HepG2 (cell line): ENCODE measurements around the gene CTSA. TPM values are rescaled to one million over a fixed set of nuclear protein-coding genes. Genes with fewer than 3 reads are reported as not detected.

Source experiments
- ASH2L ChIP-seq: fragments of 300-600, 200-600 bp; sonication (generic); IDR thresholded peaks from 2 replicates; pipeline ENCODE4 v1.7.0; 2017; ENCODE audit warnings: low read depth, mild to moderate bottlenecking, moderate library complexity, mixed read lengths, low read length; ENCODE audit not compliant: insufficient read length
- DNMT3B ChIP-seq: conservative IDR thresholded peaks from 2 replicates; pipeline ENCODE4 v1.6.1; 2016; ENCODE audit warnings: missing biosample characterization, control low read depth
- GPN1 ChIP-seq: sonication (generic); formaldehyde crosslinking; IDR thresholded peaks from 2 replicates; pipeline ENCODE4 v1.5.1; 2020; ENCODE audit warnings: missing genetic modification reagents, borderline replicate concordance
- JDP2 ChIP-seq: sonication (generic); formaldehyde crosslinking; IDR thresholded peaks from 2 replicates; pipeline ENCODE4 v1.8.1; 2022; ENCODE audit warnings: missing genetic modification reagents, borderline replicate concordance
- MAFG ChIP-seq: sonication (generic); formaldehyde crosslinking; IDR thresholded peaks from 2 replicates; pipeline ENCODE4 v1.5.1; 2020; ENCODE audit warnings: mild to moderate bottlenecking, missing genetic modification reagents
- RFX3 ChIP-seq: IDR thresholded peaks from 2 replicates; pipeline ENCODE4 v1.6.1; 2016; ENCODE audit warnings: missing biosample characterization, missing genetic modification reagents
- RXRA ChIP-seq: sonication (generic); formaldehyde crosslinking; IDR thresholded peaks from 2 replicates; pipeline ENCODE4 v1.5.1; 2020; ENCODE audit warnings: missing genetic modification reagents
- ZNF317 ChIP-seq: sonication (generic); formaldehyde crosslinking; IDR thresholded peaks from 2 replicates; pipeline ENCODE4 v1.5.0; 2020; ENCODE audit warnings: mild to moderate bottlenecking, missing genetic modification reagents
- ZNF326 ChIP-seq: sonication (generic); formaldehyde crosslinking; IDR thresholded peaks from 2 replicates; pipeline ENCODE4 v1.4.0; 2020; ENCODE audit warnings: missing genetic modification reagents, borderline replicate concordance
- ZNF33A ChIP-seq: sonication (generic); formaldehyde crosslinking; IDR thresholded peaks from 2 replicates; pipeline ENCODE4 v1.5.1; 2020; ENCODE audit warnings: missing genetic modification reagents, mild to moderate bottlenecking, moderate library complexity, borderline replicate concordance
- ZNF644 ChIP-seq: IDR thresholded peaks from 2 replicates; pipeline ENCODE4 v1.6.1; 2016; ENCODE audit warnings: low read depth
- ZNF660 ChIP-seq: sonication (generic); formaldehyde crosslinking; IDR thresholded peaks from 2 replicates; pipeline ENCODE4 v1.5.1; 2020; ENCODE audit warnings: mild to moderate bottlenecking, low read depth, missing genetic modification reagents, borderline replicate concordance
- ZNF678 ChIP-seq: sonication (generic); formaldehyde crosslinking; IDR thresholded peaks from 2 replicates; pipeline ENCODE4 v1.4.0; 2020; ENCODE audit warnings: mild to moderate bottlenecking, missing genetic modification reagents
- ZNF749 ChIP-seq: sonication (generic); formaldehyde crosslinking; IDR thresholded peaks from 2 replicates; pipeline ENCODE4 v1.8.0; 2022; ENCODE audit warnings: mild to moderate bottlenecking, missing genetic modification reagents, moderate library complexity, borderline replicate concordance
- polyA plus RNA-seq, 8 experiments: library from polyadenylated mRNA; depleted of rRNA in 3 of 8; stranded (reverse) in 7 of 8; unstranded in 1 of 8; fragments of >200 nt; fragmentation: Illumina TruSeq in 4 of 8; extraction: Trizol in 4 of 8; gene quantifications; 2 replicates each; pipeline versions ENCODE4 v1.2.1 to v1.2.3, GENCODE V29; 2011 to 2016; ENCODE audit warnings: low read depth in 4 of 8, missing spikeins in 1 of 8, mixed read lengths in 1 of 8; ENCODE audit not compliant: insufficient read depth in 1 of 8
- total RNA-seq, 5 experiments: library from RNA; depleted of rRNA; stranded (reverse); fragments of >200 nt; fragmentation: Illumina TruSeq; extraction: Trizol; gene quantifications; 2 replicates each; pipeline ENCODE4 v1.2.3, GENCODE V29; 2016; ENCODE audit warnings: low read depth in 1 of 5
- TF ChIP-seq, protein P1 (sequence below): sonication (generic); formaldehyde crosslinking; IDR thresholded peaks from 2 replicates; pipeline ENCODE4 v1.5.0; 2020; ENCODE audit warnings: missing genetic modification reagents
- TF ChIP-seq, protein P2 (sequence below): sonication (generic); formaldehyde crosslinking; IDR thresholded peaks from 2 replicates; pipeline ENCODE4 v1.5.0; 2020; ENCODE audit warnings: mild to moderate bottlenecking, missing genetic modification reagents
- TF ChIP-seq, protein P3 (sequence below): sonication (generic); formaldehyde crosslinking; IDR thresholded peaks from 2 replicates; pipeline ENCODE4 v1.4.0; 2020; ENCODE audit warnings: mild to moderate bottlenecking, missing genetic modification reagents
- TF ChIP-seq, protein P4 (sequence below): sonication (generic); formaldehyde crosslinking; IDR thresholded peaks from 2 replicates; pipeline ENCODE4 v1.4.0; 2020; ENCODE audit warnings: missing genetic modification reagents
- TF ChIP-seq, protein P5 (sequence below): IDR thresholded peaks from 2 replicates; pipeline ENCODE4 v1.6.1; 2016; ENCODE audit warnings: missing biosample characterization, missing genetic modification reagents, low read depth
- TF ChIP-seq, protein P6 (sequence below): IDR thresholded peaks from 2 replicates; pipeline ENCODE4 v1.6.1; 2016

The CTSA gene
- total and polyA plus RNA-seq, 2 of the 13 experiments (the other 11 are each of a cell fraction or from before 2014, with no cell fraction given), result 202 to 231 TPM

DNA sequence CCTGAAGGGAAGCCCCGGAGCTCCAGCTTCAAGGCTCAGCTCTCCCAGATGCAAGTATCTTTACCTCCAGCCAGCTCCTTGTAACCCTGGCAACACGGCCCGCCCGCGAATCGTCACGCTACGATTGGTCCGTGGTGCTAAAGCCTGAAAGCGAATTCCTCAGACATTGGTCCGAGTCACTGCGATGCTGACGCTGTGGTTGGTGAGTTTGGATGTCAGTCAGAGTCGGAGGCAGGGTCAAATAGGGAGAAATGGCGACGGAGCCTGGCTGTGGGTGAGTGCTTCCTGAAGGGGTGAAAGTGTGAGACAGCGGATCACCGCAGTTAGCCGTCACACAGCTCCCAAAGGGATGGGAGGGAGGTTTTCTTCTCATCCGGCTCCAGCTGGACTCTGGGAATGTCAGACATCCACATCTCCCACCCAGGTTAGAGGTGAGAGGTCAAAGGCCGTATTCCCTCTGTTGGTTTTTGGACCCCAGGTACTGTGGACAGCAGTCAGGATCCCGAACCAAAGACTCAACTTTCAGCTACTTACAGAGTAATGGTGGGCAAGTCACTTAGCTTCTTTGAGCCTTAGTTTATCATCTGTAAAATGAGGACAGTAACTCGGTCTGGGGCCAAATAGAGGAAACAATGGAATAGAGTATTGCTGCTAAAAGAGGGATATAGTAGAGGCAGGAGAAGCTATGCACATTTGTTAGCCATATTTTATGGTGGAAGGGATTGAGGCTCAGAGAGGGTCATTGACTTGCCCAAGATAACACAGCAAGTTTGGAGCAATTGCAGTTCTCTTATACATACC lies 9.9 kb upstream of the CTSA start, which contains the start of gene ZSWIM1 (continued):
- TF ChIP-seq, protein P1, sequence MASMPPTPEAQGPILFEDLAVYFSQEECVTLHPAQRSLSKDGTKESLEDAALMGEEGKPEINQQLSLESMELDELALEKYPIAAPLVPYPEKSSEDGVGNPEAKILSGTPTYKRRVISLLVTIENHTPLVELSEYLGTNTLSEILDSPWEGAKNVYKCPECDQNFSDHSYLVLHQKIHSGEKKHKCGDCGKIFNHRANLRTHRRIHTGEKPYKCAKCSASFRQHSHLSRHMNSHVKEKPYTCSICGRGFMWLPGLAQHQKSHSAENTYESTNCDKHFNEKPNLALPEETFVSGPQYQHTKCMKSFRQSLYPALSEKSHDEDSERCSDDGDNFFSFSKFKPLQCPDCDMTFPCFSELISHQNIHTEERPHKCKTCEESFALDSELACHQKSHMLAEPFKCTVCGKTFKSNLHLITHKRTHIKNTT (CRISPR knock-in tag), result no peak
- TF ChIP-seq ZNF678, result peak; percentile 86
- no peak for TF ChIP-seq GPN1 (CRISPR knock-in tag)
- TF ChIP-seq, protein P2, sequence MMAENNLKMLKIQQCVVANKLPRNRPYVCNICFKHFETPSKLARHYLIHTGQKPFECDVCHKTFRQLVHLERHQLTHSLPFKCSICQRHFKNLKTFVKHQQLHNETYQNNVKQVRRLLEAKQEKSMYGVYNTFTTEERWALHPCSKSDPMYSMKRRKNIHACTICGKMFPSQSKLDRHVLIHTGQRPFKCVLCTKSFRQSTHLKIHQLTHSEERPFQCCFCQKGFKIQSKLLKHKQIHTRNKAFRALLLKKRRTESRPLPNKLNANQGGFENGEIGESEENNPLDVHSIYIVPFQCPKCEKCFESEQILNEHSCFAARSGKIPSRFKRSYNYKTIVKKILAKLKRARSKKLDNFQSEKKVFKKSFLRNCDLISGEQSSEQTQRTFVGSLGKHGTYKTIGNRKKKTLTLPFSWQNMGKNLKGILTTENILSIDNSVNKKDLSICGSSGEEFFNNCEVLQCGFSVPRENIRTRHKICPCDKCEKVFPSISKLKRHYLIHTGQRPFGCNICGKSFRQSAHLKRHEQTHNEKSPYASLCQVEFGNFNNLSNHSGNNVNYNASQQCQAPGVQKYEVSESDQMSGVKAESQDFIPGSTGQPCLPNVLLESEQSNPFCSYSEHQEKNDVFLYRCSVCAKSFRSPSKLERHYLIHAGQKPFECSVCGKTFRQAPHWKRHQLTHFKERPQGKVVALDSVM (CRISPR knock-in tag), result no peak
- TF ChIP-seq, protein P3, sequence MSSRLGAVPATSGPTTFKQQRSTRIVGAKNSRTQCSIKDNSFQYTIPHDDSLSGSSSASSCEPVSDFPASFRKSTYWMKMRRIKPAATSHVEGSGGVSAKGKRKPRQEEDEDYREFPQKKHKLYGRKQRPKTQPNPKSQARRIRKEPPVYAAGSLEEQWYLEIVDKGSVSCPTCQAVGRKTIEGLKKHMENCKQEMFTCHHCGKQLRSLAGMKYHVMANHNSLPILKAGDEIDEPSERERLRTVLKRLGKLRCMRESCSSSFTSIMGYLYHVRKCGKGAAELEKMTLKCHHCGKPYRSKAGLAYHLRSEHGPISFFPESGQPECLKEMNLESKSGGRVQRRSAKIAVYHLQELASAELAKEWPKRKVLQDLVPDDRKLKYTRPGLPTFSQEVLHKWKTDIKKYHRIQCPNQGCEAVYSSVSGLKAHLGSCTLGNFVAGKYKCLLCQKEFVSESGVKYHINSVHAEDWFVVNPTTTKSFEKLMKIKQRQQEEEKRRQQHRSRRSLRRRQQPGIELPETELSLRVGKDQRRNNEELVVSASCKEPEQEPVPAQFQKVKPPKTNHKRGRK, result no peak
- TF ChIP-seq ZNF749, result 0 out of 2 replicates have a peak, but pooled peaks have one; percentile 41
- TF ChIP-seq ZNF33A, result no peak
- TF ChIP-seq, protein P4, sequence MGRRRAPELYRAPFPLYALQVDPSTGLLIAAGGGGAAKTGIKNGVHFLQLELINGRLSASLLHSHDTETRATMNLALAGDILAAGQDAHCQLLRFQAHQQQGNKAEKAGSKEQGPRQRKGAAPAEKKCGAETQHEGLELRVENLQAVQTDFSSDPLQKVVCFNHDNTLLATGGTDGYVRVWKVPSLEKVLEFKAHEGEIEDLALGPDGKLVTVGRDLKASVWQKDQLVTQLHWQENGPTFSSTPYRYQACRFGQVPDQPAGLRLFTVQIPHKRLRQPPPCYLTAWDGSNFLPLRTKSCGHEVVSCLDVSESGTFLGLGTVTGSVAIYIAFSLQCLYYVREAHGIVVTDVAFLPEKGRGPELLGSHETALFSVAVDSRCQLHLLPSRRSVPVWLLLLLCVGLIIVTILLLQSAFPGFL (CRISPR knock-in tag), result no peak
- no peak for TF ChIP-seq JDP2 (CRISPR knock-in tag)
- peak; percentile 95 for TF ChIP-seq RXRA (CRISPR knock-in tag)
- no peak for TF ChIP-seq ZNF660 (CRISPR knock-in tag)
- TF ChIP-seq MAFG, result no peak
- TF ChIP-seq RFX3 (CRISPR knock-in tag), result peak; percentile 100
- peak; percentile 84 for TF ChIP-seq ASH2L
- TF ChIP-seq, protein P5, sequence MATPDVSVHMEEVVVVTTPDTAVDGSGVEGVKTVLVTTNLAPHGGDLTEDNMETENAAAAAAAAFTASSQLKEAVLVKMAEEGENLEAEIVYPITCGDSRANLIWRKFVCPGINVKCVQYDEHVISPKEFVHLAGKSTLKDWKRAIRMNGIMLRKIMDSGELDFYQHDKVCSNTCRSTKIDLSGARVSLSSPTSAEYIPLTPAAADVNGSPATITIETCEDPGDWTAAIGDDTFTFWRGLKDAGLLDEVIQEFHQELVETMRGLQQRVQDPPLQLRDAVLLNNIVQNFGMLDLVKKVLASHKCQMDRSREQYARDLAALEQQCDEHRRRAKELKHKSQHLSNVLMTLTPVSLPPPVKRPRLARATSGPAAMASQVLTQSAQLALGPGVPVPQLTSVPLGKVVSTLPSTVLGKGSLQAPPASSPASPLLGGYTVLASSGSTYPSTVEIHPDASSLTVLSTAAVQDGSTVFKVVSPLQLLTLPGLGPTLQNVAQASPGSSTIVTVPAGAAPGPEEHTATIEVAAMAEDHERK (CRISPR knock-in tag), result no peak
- TF ChIP-seq, protein P6, sequence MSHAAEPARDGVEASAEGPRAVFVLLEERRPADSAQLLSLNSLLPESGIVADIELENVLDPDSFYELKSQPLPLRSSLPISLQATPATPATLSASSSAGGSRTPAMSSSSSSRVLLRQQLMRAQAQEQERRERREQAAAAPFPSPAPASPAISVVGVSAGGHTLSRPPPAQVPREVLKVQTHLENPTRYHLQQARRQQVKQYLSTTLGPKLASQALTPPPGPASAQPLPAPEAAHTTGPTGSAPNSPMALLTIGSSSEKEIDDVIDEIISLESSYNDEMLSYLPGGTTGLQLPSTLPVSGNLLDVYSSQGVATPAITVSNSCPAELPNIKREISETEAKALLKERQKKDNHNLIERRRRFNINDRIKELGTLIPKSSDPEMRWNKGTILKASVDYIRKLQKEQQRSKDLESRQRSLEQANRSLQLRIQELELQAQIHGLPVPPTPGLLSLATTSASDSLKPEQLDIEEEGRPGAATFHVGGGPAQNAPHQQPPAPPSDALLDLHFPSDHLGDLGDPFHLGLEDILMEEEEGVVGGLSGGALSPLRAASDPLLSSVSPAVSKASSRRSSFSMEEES (CRISPR knock-in tag), result no peak; the same call in 1 of the 2 replicates
- TF ChIP-seq ZNF317 (CRISPR knock-in tag), result peak; percentile 71; the same call in 1 of the 2 replicates
- peak; percentile 92 for TF ChIP-seq DNMT3B (CRISPR knock-in tag)
- TF ChIP-seq ZNF326 (CRISPR knock-in tag), result no peak
- 0 out of 2 replicates have a peak, but pooled peaks have one; percentile 33 for TF ChIP-seq ZNF644 (CRISPR knock-in tag)
